Embryonic facial prominence (tissue), 1 donor: Measurements from ENCODE around the gene CPT1A.

ENCODE experiments used
- DNase-seq: peaks from one replicate; pipeline ENCODE4 v3.0.0-alpha.2; 2016; ENCODE audit errors: extremely low spot score

Gene CPT1A

DNA sequence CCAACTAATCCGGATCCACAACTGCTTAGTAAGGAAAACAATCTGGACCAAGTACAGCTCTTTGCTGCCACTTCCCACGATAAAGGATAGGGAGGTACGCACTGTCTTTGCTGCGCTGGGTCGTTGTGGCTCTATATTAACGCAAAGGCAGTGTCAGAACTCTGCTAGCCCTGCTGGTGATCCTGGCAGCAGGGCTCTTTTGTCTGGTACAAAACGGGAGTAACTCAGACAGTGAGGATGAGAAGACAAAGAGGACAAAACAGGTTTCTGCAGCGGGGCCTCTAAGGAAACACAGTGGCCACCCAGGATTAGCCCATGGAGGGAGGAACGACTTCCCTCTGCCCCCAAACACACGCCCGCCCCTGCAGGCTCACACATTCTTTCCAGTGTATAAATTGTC, 131.3 kb downstream of the CPT1A start:
- DNase-seq, result no peak

DNA sequence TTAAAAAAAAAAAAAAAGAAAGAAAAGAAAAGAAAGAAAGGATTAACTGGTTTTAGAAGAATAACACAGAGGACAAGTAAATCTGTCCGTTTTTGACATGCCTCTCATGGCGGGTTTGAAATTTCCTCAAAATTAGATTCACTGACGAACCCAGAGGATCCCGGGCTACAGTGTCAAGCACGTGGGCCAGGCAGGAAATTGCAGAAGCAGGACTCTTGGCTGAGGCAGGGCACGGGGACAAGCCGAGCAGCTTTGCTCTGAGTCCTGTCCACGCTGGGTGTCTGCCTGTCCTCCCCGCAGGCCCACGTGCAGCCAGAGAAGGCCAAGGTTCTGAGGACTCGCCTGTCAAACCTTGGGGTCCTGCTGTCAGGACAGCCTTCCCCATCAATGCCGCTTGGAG, 132.7 kb downstream of the CPT1A start:
- no peak for DNase-seq

DNA sequence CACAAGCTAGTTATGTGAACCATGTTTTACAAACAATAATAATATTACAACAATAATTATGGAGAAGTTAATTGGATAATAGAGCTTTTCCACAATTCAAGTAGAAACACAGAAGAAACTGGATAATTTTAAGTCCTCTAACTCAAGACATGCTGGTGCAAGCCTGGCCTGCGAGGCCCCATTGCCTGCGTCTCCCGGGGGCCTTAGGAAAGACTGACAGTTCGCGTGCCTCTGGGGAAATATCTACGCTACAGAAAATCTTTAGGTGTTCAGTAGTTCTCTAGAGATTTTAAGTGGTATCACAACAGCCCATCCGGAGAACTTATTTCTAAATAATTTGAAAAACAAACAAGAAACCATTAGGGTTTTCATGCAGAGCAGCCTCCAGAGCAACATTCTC, 134.2 kb downstream of the CPT1A start:
- no peak for DNase-seq

DNA sequence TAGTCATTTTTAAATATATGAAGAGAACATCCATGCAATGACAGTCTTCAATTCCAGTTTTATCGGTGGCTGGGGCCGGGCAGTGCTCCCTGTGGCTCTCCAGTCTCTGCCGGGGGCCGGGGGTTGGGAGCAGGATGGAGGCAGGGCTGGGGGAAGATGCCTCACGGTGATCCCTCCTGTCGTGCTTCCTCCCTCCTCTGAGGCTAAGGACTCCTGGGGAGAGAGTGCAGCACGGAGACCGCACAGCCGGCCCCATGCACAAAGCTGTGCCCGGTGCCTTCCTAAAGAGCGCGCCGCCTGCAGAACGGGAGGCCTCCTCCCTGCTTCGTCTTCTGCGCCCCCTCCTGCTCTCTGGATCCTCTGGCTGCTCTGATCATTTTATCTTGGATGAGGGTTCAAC, 136.8 kb downstream of the CPT1A start:
- DNase-seq, result no peak
